Motor neuron (in vitro differentiated cells): Measurements from ENCODE around the gene EVL. TPM values are rescaled to one million over a fixed set of nuclear protein-coding genes. Genes with fewer than 3 reads are reported as not detected.

Experiments used
- ATAC-seq, 8 experiments: fragments of 200-7000 bp; cut with Tn5 transposase; replicated peaks in 6 of 8; 2 replicates each; pipeline ENCODE4 v1.8.0; 2021; ENCODE audit warnings: mild to moderate bottlenecking in 8 of 8, moderate library complexity in 8 of 8
- H3K27ac ChIP-seq, 2 donors: fragments of 250-450 bp; sonication (Bioruptor Pico); 2 replicates each; pipeline ENCODE4 v1.9.0; 2021; ENCODE audit warnings: antibody characterized with exemption in 2 of 2, mild to moderate bottlenecking in 2 of 2, moderate library complexity in 1 of 2
- H3K4me1 ChIP-seq, 2 donors: fragments of 250-450 bp; sonication (Bioruptor Pico); replicated peaks in 1 of 2; 2 replicates each; pipeline ENCODE4 v1.6.1; 2021; ENCODE audit warnings: antibody characterized with exemption in 2 of 2, mild to moderate bottlenecking in 2 of 2, moderate library complexity in 1 of 2
- H3K4me3 ChIP-seq, 5 donors: fragments of 250-450 bp; sonication (Bioruptor Pico); 2 replicates each; pipeline ENCODE4 v1.9.0; 2021; ENCODE audit warnings: antibody characterized with exemption in 5 of 5, mild to moderate bottlenecking in 5 of 5, moderate library complexity in 4 of 5
- WGBS, 10 experiments: fragments of 450-650 bp; shearing (Covaris generic); methylation state at CpG; one replicate each; pipeline ENCODE4 v1.0.0; 2022; 5-methylcytosine and 5-hydroxymethylcytosine counted together
- in situ Hi-C, 9 experiments: fragments of 400-800 bp; cut with MboI; loops; one replicate each; pipeline ENCODE4 v1.15.0; 2021; ENCODE audit warnings: low sequenced_read_pairs in 9 of 9, low pct_unique_long_range_greater_than_20kb in 2 of 9; ENCODE audit not compliant: unreplicated experiment in 9 of 9
- total RNA-seq, 8 experiments: library from RNA; unstranded; fragments of 300-600 nt; gene quantifications; 2 replicates each; pipeline versions ENCODE4 v1.2.3 to v1.2.4, GENCODE V29; 2022

The EVL gene
- total RNA-seq, 8 experiments from 2014 or later, result 9.5 to 178 (median 119) TPM

DNA sequence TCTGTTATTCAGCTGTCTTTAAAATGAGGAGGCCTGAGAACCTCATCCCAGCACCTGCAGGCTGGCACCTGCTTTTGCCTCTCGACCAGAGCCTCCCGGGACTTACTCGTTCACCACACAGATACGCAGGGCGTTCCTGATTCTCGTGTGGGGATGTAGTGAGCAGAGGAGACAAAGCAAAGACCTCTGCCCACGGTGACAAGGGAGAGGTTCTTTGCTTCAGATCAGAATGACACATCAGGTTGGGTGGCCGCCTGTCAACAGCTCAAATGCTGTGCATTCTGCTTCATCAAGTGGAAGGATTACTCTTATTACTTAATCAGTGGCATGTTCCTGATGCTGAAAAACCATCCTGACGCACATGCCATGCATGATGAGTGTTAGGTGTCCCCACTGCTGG lies 69.9 kb downstream of the EVL start:
- ATAC-seq, result no peak
- in situ Hi-C loops, result no loop called here
- no peak overlapping the region for H3K27ac ChIP-seq
- 85 to 100% (median 90%) methylated on average over 1 to 6 of the region's 9 CpGs; no CpG with 5 or more reads in 3 of the 10 experiments for WGBS, 10 experiments
- peaks cover 0 to 4% of the 10 kb centered on the region in 2 donors for H3K4me1 ChIP-seq
- H3K4me3 ChIP-seq, result no peak overlapping the region

DNA sequence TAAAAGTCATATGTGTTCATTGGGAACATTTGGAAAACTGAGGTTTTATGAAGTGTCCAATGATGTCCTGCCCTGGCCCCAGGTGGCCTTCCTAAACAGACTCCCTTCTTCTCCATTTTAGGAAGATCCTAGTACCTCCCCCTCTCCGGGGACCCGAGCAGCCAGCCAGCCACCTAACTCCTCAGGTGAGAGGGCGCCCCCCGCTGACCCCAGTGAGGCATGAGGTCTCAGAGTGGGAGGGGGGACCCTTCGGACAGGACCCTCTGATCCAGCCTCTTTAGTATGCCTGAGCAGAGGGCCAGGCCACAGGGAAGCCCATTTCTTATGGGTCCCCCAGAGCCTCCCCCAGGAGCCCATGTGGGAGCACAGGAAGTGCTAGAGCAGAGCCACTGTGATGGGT lies 70.6 kb downstream of the EVL start:
- peaks cover 2 to 11% of the 10 kb centered on the region in 2 donors for H3K4me1 ChIP-seq
- in situ Hi-C loops, result no loop called here
- no peak overlapping the region for H3K4me3 ChIP-seq
- 40 to 92% (median 85%) methylated on average over 2 to 4 of the region's 5 CpGs; no CpG with 5 or more reads in 7 of the 10 experiments for WGBS, 10 experiments
- no peak overlapping the region for H3K27ac ChIP-seq
- ATAC-seq, result no peak

DNA sequence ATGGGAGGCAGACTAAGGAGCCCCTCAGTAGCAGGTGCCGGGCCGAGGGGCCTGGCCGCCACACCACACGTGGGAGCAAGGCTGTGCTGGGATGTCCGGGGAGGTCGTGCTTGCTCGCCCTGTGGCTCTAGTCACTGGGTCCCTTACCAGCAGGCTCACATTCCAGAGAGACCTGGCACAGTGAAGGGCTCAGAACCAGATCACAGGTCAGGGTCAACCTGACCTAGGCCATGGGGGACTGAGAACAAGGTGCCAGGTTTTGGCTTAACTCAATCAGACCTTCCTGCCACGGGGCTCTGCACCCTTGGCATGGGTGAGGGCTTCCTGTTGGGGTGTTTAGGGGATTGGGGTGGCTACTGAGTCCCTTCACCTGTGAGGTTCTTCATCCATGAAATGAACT lies 72.0 kb downstream of the EVL start:
- no peak for ATAC-seq
- in situ Hi-C loops, result no loop called here
- WGBS, 10 experiments, result 100% methylated on average over 5 of the region's 8 CpGs; no CpG with 5 or more reads in 9 of the 10 experiments

DNA sequence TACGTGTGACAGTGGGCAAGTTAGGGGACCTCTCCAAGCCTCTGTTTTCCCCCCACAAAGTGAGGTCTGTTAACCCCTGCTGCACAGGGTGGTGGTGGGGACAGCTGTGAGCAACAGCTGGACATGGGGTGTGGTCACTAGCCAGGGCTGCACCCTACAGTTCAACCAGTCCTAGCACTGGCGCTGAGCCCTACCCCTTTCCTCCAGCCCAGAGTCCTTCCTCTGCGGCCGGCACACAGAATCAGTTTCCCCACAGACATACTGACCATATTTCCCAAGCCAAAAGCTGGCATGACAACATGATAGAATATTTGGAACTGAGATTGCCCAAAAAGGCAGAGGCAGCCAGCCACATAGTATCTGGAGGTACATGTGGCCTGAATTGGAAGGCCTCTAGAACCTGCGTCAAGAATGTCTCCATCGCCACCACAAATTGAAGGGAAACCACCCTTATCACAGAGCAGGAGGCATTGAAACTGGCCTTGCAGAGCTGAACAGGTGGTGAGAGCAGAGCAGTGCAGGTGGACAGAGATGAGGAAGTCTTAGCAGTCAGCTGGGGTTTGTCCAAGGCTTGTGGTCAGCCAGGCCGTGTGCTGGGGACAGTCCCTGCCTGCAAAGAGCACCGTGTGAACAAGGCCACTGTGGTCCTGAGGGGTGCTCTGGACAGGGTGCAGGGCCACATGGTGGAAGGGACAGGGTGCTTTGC lies 73.0 kb downstream of the EVL start:
- in situ Hi-C loops, result no loop called here
- peaks cover 3 to 17% of the 10 kb centered on the region in 2 donors for H3K4me1 ChIP-seq
- no peak overlapping the region for H3K4me3 ChIP-seq
- H3K27ac ChIP-seq, result no peak overlapping the region
- WGBS, 10 experiments, result 87 to 100% (median 100%) methylated on average over 1 to 3 of the region's 8 CpGs; no CpG with 5 or more reads in 6 of the 10 experiments
- no peak for ATAC-seq

More for the DNA sequence above, 72.0 kb downstream of the EVL start:
- no peak overlapping the region for H3K4me3 ChIP-seq
- H3K4me1 ChIP-seq, result peaks cover 3 to 17% of the 10 kb centered on the region in 2 donors
- H3K27ac ChIP-seq, result no peak overlapping the region

DNA sequence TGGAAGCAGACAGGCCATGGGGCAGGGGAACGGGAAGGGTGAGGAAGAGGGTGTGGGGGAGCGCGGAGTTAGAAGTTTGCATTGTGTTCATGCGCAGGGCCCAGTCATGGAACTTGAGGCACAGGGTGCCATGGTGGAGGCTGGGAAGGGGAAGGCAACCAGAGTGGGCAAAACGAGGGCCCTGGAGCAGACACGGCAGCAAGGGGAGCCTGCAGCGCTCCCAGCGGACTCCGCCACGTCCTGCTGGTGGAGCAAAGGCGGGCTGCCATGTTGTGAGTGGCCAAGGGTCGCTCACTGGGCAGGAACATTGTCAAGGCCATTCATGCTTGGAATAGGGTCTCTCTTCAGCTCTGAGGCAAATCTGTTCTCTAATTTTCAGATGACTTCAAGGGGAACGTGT lies 73.7 kb downstream of the EVL start:
- no peak for ATAC-seq
- Histone ChIP-seq H3K4me1 (peaks cover 3 to 17% of the 10 kb centered on the region in 2 donors), H3K4me3 (no peak overlapping the region), H3K27ac (no peak overlapping the region)
- in situ Hi-C loops, result no loop called here
- WGBS, 10 experiments, result 60 to 100% (median 100%) methylated on average over 1 to 3 of the region's 13 CpGs; no CpG with 5 or more reads in 4 of the 10 experiments

DNA sequence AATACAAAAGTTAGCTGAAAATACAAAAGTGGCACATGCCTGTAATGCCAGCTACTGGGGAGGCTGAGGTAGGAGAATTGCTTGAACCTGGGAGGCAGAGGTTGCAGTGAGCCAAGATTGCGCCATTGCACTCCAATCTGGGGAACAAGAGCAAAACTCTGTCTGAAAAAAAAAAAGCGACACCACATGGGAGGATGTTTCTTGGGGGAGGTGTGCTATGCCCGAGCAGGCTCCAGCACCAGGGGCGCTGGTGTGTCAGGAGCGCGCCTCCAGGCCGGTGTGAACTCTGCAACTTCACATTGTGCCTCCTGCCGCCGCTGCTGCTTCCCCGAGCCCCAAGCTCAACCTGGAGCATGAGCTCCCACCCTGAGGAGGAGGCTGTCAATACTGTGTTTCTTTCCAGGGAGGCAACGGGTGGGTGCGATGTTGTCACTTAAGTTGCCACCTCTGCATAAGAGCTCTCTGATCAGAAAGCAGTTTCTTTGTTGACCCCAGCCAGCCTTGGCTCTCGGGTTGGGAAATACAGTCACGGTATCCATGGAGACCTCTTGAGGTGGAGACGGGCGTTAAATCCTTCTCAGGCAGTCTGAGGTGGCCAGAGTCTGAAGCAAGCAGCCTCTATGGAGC lies 75.3 kb downstream of the EVL start:
- Histone ChIP-seq H3K4me3 (no peak overlapping the region), H3K4me1 (peaks cover 3 to 17% of the 10 kb centered on the region in 2 donors), H3K27ac (peak overlapping the region in 1 of 2 donors; percentile 33)
- in situ Hi-C loops, result no loop called here
- peak in 5 of 8 experiments; percentile 61 to 81 (median 78) for ATAC-seq
- 20 to 87% (median 50%) methylated on average over 2 to 8 of the region's 16 CpGs; no CpG with 5 or more reads in 6 of the 10 experiments for WGBS, 10 experiments

DNA sequence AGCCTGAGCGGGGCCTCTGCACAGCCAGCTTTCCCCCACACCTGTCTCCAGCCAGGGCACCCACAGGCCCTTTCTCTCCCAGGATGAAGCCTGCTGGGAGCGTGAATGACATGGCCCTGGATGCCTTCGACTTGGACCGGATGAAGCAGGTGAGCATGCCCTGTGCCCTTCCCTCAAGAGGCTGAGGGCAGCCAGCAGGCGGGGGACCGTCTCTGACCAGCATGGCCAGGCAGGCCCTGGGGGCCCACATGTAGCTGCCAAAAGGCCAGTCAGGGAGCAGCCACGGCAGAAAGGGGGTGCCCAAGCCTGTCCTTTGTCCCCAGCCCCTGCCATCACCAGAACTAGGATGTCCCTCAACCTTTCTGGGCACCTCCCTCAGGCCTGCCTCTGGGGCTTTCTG lies 75.9 kb downstream of the EVL start:
- in situ Hi-C loops, result no loop called here
- no peak overlapping the region for H3K4me3 ChIP-seq
- peak overlapping the region in 1 of 2 donors; percentile 33 for H3K27ac ChIP-seq
- no CpG with 5 or more reads among the region's 7 CpGs for WGBS, 10 experiments
- H3K4me1 ChIP-seq, result peaks cover 3 to 17% of the 10 kb centered on the region in 2 donors
- no peak for ATAC-seq

DNA sequence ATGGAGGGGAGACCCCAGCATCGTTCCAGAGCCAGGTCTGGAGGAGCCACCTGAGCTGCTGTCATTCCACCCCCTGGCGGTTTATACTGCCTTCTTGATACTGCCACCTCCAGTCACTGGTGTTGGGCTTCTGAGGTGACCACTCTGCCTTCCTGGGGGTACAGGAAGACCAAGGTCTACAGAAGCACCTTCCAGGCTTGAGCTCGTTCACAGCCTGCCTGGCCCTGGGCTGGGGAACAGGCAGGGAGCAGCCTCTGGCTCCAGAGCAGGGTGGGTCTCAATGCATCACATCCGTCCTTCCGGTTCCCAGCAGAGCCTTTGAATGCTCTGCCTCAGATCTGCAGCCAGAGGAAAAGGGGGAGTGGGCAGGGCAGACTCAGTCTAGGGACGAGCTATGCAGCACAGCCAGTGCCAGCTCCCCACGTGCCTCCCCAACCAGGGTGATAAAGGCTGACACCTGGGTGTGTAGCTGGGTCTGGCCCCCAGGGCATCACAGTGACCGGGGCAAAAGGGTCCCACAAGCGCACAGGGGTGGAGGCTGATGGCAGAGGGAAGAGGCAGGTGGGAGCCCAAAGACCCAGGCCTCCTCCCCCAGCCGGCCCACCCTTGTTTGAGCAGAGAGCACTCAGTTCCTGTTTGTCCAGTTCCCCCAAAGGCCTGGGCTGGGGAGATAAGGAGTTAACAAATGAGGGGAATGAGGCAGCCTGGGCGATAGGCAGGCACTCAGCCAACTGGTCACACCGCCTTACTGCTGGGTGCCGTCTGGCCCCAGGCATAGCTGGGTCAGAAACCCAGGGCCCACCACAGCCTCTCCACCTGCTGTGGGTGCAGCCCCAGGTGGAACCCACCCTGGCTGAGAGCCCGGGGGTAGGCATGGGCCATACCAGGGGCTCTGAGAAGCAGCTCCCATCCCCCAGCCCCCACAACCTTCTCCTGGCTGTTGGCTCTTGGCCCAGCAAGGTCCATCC lies 77.1 kb downstream of the EVL start:
- no peak overlapping the region for H3K4me3 ChIP-seq
- WGBS, 10 experiments, result 80 to 93% (median 90%) methylated on average over 1 to 3 of the region's 14 CpGs; no CpG with 5 or more reads in 5 of the 10 experiments
- ATAC-seq, result peak in 4 of 8 experiments; percentile 17 to 79 (median 50)
- in situ Hi-C loops, result no loop called here
- H3K27ac ChIP-seq, result no peak overlapping the region
- H3K4me1 ChIP-seq, result peaks cover 3 to 17% of the 10 kb centered on the region in 2 donors

DNA sequence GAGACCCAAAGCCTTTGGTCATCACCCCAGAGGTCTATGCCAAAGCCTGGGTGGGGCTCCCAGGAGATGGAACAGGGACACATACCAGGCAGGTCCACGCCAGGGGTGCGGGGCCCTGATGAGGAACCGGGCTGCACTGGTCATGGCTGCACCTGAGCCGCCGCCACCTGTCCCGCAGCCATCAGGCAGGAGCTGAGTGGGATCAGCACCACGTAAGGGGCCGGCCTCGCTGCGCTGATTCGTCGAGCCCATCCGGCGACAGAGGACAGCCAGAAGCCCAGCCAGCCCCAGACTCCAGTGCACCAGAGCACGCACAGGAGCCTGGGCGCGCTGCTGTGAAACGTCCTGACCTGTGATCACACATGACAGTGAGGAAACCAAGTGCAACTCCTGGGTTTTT lies 78.3 kb downstream of the EVL start:
- in situ Hi-C loops, result no loop called here
- Histone ChIP-seq H3K4me1 (peaks cover 3 to 17% of the 10 kb centered on the region in 2 donors), H3K27ac (no peak overlapping the region), H3K4me3 (no peak overlapping the region)
- WGBS, 10 experiments, result 86 to 100% (median 92%) methylated on average over 2 to 9 of the region's 18 CpGs; no CpG with 5 or more reads in 6 of the 10 experiments
- ATAC-seq, result no peak

DNA sequence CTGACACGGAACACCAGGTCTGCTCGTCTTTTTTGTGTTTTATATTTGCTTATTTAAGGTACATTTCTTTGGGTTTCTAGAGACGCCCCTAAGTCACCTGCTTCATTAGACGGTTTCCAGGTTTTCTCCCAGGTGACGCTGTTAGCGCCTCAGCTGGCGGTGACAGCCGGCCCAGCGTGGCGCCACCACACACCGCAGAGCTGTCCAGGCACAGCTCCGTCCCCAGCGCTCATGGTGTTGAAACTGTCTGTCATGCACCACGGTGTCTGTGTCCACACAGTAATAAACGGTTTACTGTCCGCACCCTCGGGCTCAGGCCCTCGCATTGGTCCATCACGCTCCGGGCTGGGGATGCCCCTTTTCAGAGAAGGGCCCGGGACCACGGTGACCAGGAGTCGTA lies 78.7 kb downstream of the EVL start:
- Histone ChIP-seq H3K4me3 (no peak overlapping the region), H3K4me1 (peaks cover 3 to 17% of the 10 kb centered on the region in 2 donors), H3K27ac (no peak overlapping the region)
- no peak for ATAC-seq
- 57 to 100% (median 95%) methylated on average over 2 to 15 of the region's 23 CpGs; no CpG with 5 or more reads in 3 of the 10 experiments for WGBS, 10 experiments
- in situ Hi-C loops, result no loop called here

DNA sequence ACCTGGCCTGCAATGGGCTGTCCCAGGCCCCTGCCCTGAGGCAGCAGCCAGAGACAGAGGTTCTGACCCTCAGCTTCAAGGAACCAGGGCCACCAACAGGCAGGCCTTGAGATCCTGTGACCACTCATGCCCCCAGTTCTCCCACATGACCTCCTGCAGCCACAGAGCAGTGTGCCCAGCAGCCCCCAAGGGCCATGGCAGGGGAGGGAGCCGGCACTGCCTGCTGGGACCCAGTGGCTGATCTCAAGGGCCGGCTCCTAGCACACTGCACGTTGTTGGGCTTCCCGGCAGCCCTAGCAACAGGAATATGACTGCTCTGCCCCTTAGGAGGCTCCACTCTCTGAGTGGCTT lies 79.4 kb downstream of the EVL start:
- WGBS, 10 experiments, result no CpG with 5 or more reads among the region's 4 CpGs
- in situ Hi-C loops, result no loop called here
- ATAC-seq, result peak in 3 of 8 experiments; percentile 16 to 38 (median 32)
- no peak overlapping the region for H3K27ac ChIP-seq
- H3K4me1 ChIP-seq, result peaks cover 3 to 17% of the 10 kb centered on the region in 2 donors
- H3K4me3 ChIP-seq, result no peak overlapping the region

DNA sequence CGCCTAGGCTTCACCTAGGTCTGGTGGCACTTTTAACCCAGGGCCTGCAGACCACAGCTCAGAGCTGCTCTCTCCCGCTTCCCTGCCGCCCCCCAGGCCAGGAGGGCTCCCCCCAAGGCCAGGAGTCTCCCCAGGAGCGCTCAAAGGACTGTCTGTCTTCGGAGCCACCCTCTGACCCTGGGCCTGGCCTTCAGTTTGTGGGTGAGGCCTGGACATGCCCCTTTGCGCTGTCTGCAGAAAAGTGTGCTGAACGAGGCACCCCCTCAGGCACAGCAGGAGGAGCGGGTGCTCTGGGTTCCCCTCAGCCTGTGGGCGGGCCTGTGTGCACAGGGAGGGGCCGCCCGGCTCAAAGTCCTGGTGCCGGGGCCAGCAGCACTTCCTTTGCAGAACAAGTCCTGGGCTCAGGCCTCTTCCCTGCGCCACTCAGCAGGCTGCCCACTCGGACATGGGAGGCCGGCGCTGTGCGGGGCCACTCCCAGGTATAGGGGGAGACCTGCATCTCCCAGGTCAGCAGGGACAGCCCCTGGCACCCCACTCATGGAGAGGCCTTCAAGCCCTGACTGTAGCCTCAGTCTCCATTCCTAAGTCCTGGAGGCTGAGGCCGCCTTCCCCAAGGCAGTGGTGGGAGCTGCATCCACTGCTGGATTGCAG lies 79.9 kb downstream of the EVL start:
- H3K27ac ChIP-seq, result no peak overlapping the region
- in situ Hi-C loops, result no loop called here
- WGBS, 10 experiments, result 0 to 100% (median 93%) methylated on average over 1 to 6 of the region's 18 CpGs; no CpG with 5 or more reads in 6 of the 10 experiments
- H3K4me3 ChIP-seq, result no peak overlapping the region
- H3K4me1 ChIP-seq, result peaks cover 3 to 12% of the 10 kb centered on the region in 2 donors
- peak in 2 of 8 experiments; percentile 6 to 51 for ATAC-seq
